HEK293 (cell line): ENCODE data around the gene PERM1.

Experiments
- GLIS2 ChIP-seq: fragments of 450-650 bp; formaldehyde crosslinking; IDR thresholded peaks from 2 replicates; pipeline ENCODE4 v1.5.1; 2016; ENCODE audit warnings: missing biosample characterization, missing genetic modification characterization
- IKZF3 ChIP-seq: fragments of 450-650 bp; IDR thresholded peaks from 2 replicates; pipeline ENCODE4 v1.5.0; 2018; ENCODE audit warnings: missing biosample characterization, mild to moderate bottlenecking, missing genetic modification characterization, moderate library complexity
- INSM2 ChIP-seq: fragments of 450-650 bp; formaldehyde crosslinking; IDR thresholded peaks from 2 replicates; pipeline ENCODE4 v1.5.1; 2016; ENCODE audit warnings: missing biosample characterization, missing genetic modification characterization
- KLF1 ChIP-seq: fragments of 450-650 bp; formaldehyde crosslinking; IDR thresholded peaks from 2 replicates; pipeline ENCODE4 v1.5.1; 2016; ENCODE audit warnings: missing biosample characterization, missing genetic modification characterization
- KLF10 ChIP-seq: fragments of 450-650 bp; IDR thresholded peaks from 2 replicates; pipeline ENCODE4 v1.5.1; 2018; ENCODE audit warnings: missing biosample characterization, mild to moderate bottlenecking, missing genetic modification characterization
- KLF8 ChIP-seq: fragments of 450-650 bp; formaldehyde crosslinking; IDR thresholded peaks from 2 replicates; pipeline ENCODE4 v1.5.1; 2016; ENCODE audit warnings: missing biosample characterization, missing genetic modification characterization
- PATZ1 ChIP-seq: fragments of 450-650 bp; formaldehyde crosslinking; IDR thresholded peaks from 2 replicates; pipeline ENCODE4 v1.5.1; 2016; ENCODE audit warnings: missing biosample characterization, missing genetic modification characterization
- PRDM4 ChIP-seq: fragments of 450-650 bp; formaldehyde crosslinking; IDR thresholded peaks from 2 replicates; pipeline ENCODE4 v1.5.1; 2017; ENCODE audit warnings: missing biosample characterization, missing genetic modification characterization
- SCRT1 ChIP-seq: fragments of 450-650 bp; formaldehyde crosslinking; IDR thresholded peaks from 2 replicates; pipeline ENCODE4 v1.5.1; 2016; ENCODE audit warnings: missing biosample characterization, missing genetic modification characterization, borderline replicate concordance
- SP2 ChIP-seq: fragments of 450-650 bp; formaldehyde crosslinking; IDR thresholded peaks from 2 replicates; pipeline ENCODE4 v1.5.1; 2016; ENCODE audit warnings: missing biosample characterization, missing genetic modification characterization
- WT1 ChIP-seq: fragments of 450-650 bp; formaldehyde crosslinking; IDR thresholded peaks from 2 replicates; pipeline ENCODE4 v1.5.1; 2016; ENCODE audit warnings: missing biosample characterization, missing genetic modification characterization
- ZBTB8A ChIP-seq: fragments of 450-650 bp; formaldehyde crosslinking; IDR thresholded peaks from 2 replicates; pipeline ENCODE4 v1.5.1; 2016; ENCODE audit warnings: missing biosample characterization, missing genetic modification characterization
- ZFP69B ChIP-seq: fragments of 450-650 bp; formaldehyde crosslinking; IDR thresholded peaks from 2 replicates; pipeline ENCODE4 v1.5.1; 2016; ENCODE audit warnings: missing biosample characterization, missing genetic modification characterization
- ZIC2 ChIP-seq: fragments of 450-650 bp; formaldehyde crosslinking; IDR thresholded peaks from 2 replicates; pipeline ENCODE4 v1.5.1; 2016; ENCODE audit warnings: missing biosample characterization, missing genetic modification characterization
- ZNF146 ChIP-seq: fragments of 450-650 bp; formaldehyde crosslinking; IDR thresholded peaks from 2 replicates; pipeline ENCODE4 v1.5.1; 2016; ENCODE audit warnings: missing biosample characterization, missing genetic modification characterization
- ZNF202 ChIP-seq: fragments of 450-650 bp; formaldehyde crosslinking; IDR thresholded peaks from 2 replicates; pipeline ENCODE4 v1.5.1; 2016; ENCODE audit warnings: missing biosample characterization, missing genetic modification characterization, borderline replicate concordance
- ZNF366 ChIP-seq: fragments of 450-650 bp; formaldehyde crosslinking; conservative IDR thresholded peaks from 2 replicates; pipeline ENCODE4 v1.5.1; 2016; ENCODE audit warnings: missing biosample characterization, missing genetic modification characterization
- ZNF394 ChIP-seq: fragments of 450-650 bp; formaldehyde crosslinking; IDR thresholded peaks from 2 replicates; pipeline ENCODE4 v1.5.1; 2016; ENCODE audit warnings: missing biosample characterization, missing genetic modification characterization, mild to moderate bottlenecking, moderate library complexity, borderline replicate concordance
- ZNF600 ChIP-seq: fragments of 450-650 bp; formaldehyde crosslinking; IDR thresholded peaks from 2 replicates; pipeline ENCODE4 v1.5.1; 2016; ENCODE audit warnings: missing biosample characterization, missing genetic modification characterization
- ZNF664 ChIP-seq: fragments of 450-650 bp; formaldehyde crosslinking; IDR thresholded peaks from 2 replicates; pipeline ENCODE4 v1.5.1; 2016; ENCODE audit warnings: missing biosample characterization, missing genetic modification characterization
- TF ChIP-seq, protein P1 (sequence below): fragments of 450-650 bp; formaldehyde crosslinking; IDR thresholded peaks from 2 replicates; pipeline ENCODE4 v1.5.1; 2017; ENCODE audit warnings: missing biosample characterization, mild to moderate bottlenecking, missing genetic modification characterization, moderate library complexity
- TF ChIP-seq, protein P2 (sequence below): fragments of 450-650 bp; formaldehyde crosslinking; IDR thresholded peaks from 2 replicates; pipeline ENCODE4 v1.5.1; 2016; ENCODE audit warnings: missing biosample characterization, missing genetic modification characterization
- TF ChIP-seq, protein P3 (sequence below): fragments of 450-650 bp; formaldehyde crosslinking; conservative IDR thresholded peaks from 2 replicates; pipeline ENCODE4 v1.5.1; 2016; ENCODE audit warnings: low read depth, missing biosample characterization, missing genetic modification characterization

Gene PERM1

DNA sequence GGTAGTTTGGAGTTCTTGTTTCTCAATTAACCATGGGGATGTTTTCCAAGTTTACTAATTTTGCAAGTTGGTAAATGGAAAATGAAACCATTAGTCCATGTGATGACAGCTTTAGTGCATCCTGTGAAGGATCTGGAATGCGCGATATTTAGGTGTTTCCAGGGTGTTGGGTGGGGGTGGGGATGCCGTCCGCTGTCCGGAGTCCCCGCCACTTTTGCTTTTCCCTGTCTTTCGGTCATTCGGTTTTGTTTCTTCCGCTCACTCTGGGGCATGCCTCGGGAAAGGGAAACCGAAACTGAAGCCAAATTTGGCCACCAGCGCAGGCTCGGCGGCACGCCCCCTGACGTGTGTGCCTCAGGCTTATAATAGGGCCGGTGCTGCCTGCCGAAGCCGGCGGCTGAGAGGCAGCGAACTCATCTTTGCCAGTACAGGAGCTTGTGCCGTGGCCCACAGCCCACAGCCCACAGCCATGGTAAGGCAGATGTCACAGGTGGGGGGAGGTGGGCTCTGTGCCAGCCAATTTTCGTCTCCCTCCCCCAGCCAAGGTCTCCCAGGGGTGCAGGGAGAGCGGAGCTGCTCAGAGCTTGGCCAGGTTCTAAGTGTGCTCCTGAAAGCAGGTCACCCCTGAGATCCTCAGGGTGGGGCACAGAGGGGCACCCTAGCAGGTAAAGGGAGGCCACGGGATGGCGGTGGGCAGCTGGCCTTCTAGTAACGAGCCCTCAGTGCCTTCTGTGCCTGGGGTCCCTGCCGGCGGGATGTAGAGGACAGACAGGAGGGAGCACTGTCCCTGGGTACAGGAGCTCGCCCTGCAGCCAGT is 31.4 kb upstream of the PERM1 start, which contains the start of gene ISG15 (continued):
- TF ChIP-seq INSM2 (tag by site-specific recombination): 0 out of 2 replicates have a peak, but pooled peaks have one; percentile 51
- TF ChIP-seq ZNF600 (tag by site-specific recombination): peak; percentile 95
- no peak for TF ChIP-seq ZNF202 (tag by site-specific recombination)
- no peak for TF ChIP-seq ZNF394 (tag by site-specific recombination)
- peak; percentile 35 for TF ChIP-seq GLIS2 (tag by site-specific recombination)
- TF ChIP-seq, protein P1, sequence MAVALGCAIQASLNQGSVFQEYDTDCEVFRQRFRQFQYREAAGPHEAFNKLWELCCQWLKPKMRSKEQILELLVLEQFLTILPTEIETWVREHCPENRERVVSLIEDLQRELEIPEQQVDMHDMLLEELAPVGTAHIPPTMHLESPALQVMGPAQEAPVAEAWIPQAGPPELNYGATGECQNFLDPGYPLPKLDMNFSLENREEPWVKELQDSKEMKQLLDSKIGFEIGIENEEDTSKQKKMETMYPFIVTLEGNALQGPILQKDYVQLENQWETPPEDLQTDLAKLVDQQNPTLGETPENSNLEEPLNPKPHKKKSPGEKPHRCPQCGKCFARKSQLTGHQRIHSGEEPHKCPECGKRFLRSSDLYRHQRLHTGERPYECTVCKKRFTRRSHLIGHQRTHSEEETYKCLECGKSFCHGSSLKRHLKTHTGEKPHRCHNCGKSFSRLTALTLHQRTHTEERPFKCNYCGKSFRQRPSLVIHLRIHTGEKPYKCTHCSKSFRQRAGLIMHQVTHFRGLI (tag by site-specific recombination): no peak
- TF ChIP-seq, protein P2, sequence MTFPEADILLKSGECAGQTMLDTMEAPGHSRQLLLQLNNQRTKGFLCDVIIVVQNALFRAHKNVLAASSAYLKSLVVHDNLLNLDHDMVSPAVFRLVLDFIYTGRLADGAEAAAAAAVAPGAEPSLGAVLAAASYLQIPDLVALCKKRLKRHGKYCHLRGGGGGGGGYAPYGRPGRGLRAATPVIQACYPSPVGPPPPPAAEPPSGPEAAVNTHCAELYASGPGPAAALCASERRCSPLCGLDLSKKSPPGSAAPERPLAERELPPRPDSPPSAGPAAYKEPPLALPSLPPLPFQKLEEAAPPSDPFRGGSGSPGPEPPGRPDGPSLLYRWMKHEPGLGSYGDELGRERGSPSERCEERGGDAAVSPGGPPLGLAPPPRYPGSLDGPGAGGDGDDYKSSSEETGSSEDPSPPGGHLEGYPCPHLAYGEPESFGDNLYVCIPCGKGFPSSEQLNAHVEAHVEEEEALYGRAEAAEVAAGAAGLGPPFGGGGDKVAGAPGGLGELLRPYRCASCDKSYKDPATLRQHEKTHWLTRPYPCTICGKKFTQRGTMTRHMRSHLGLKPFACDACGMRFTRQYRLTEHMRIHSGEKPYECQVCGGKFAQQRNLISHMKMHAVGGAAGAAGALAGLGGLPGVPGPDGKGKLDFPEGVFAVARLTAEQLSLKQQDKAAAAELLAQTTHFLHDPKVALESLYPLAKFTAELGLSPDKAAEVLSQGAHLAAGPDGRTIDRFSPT: 0 out of 2 replicates have a peak, but pooled peaks have one; percentile 9
- TF ChIP-seq PATZ1 (tag by site-specific recombination): peak; percentile 70
- TF ChIP-seq ZBTB8A (tag by site-specific recombination): peak; percentile 46; the same call in 1 of the 2 replicates
- TF ChIP-seq, protein P3, sequence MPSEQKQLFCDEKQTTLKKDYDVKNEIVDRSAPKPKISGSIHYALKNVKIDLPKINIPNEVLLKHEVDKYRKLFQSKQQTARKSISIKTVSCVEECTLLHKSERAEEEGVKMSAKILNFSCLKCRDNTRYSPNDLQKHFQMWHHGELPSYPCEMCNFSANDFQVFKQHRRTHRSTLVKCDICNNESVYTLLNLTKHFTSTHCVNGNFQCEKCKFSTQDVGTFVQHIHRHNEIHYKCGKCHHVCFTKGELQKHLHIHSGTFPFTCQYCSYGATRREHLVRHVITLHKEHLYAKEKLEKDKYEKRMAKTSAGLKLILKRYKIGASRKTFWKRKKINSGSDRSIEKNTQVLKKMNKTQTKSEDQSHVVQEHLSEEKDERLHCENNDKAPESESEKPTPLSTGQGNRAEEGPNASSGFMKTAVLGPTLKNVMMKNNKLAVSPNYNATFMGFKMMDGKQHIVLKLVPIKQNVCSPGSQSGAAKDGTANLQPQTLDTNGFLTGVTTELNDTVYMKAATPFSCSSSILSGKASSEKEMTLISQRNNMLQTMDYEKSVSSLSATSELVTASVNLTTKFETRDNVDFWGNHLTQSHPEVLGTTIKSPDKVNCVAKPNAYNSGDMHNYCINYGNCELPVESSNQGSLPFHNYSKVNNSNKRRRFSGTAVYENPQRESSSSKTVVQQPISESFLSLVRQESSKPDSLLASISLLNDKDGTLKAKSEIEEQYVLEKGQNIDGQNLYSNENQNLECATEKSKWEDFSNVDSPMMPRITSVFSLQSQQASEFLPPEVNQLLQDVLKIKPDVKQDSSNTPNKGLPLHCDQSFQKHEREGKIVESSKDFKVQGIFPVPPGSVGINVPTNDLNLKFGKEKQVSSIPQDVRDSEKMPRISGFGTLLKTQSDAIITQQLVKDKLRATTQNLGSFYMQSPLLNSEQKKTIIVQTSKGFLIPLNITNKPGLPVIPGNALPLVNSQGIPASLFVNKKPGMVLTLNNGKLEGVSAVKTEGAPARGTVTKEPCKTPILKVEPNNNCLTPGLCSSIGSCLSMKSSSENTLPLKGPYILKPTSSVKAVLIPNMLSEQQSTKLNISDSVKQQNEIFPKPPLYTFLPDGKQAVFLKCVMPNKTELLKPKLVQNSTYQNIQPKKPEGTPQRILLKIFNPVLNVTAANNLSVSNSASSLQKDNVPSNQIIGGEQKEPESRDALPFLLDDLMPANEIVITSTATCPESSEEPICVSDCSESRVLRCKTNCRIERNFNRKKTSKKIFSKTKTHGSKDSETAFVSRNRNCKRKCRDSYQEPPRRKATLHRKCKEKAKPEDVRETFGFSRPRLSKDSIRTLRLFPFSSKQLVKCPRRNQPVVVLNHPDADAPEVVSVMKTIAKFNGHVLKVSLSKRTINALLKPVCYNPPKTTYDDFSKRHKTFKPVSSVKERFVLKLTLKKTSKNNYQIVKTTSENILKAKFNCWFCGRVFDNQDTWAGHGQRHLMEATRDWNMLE: no peak
- peak; percentile 84; the same call in 1 of the 2 replicates for TF ChIP-seq ZNF664 (tag by site-specific recombination)
- peak; percentile 30; the same call in 1 of the 2 replicates for TF ChIP-seq PRDM4 (tag by site-specific recombination)
- no peak for TF ChIP-seq IKZF3
- TF ChIP-seq KLF8 (tag by site-specific recombination): peak; percentile 88
- TF ChIP-seq ZFP69B (tag by site-specific recombination): no peak
- peak; percentile 84 for TF ChIP-seq KLF10
- TF ChIP-seq KLF1: peak; percentile 36; the same call in 1 of the 2 replicates
- TF ChIP-seq WT1 (tag by site-specific recombination): peak; percentile 64; the same call in 1 of the 2 replicates
- TF ChIP-seq SP2 (tag by site-specific recombination): peak; percentile 37
- TF ChIP-seq ZNF146 (tag by site-specific recombination): no peak
- 0 out of 2 replicates have a peak, but pooled peaks have one; percentile 6 for TF ChIP-seq ZIC2 (tag by site-specific recombination)
- peak; percentile 63 for TF ChIP-seq ZNF366 (tag by site-specific recombination)
- peak; percentile 60; the same call in 1 of the 2 replicates for TF ChIP-seq SCRT1 (tag by site-specific recombination)
